ENCODE measurements around the gene DENND1A. TPM values are rescaled to one million over a fixed set of nuclear protein-coding genes. Genes with fewer than 3 reads are reported as not detected.

Gene DENND1A
- total and polyA plus RNA-seq, 2 of the 13 experiments (the other 11 are each of a cell fraction or from before 2014, with no cell fraction given): 14.8 to 30.1 TPM

- 96% methylated on average over 2 of the region's 2 CpGs for WGBS (ENCODE audit: low lambda C conversion rate)
- ATAC-seq: no peak
- Histone ChIP-seq H3K36me3 (replicated peaks in 1 of 2; ENCODE audit: control insufficient read depth in 1 of 2, insufficient read depth in 2 of 2, low read length in 2 of 2) (no peaks in the 10 kb centered on the region), H3K79me2 (ENCODE audit: insufficient read depth, low read length) (peaks cover 8% of the 10 kb centered on the region), H3K4me1 (ENCODE audit: insufficient read depth, low read length) (peaks cover 45% of the 10 kb centered on the region), H2AFZ (ENCODE audit: low read length) (no peak overlapping the region), H4K20me1 (ENCODE audit: insufficient read depth, low read length) (peaks cover 14% of the 10 kb centered on the region), H3K27me3 (ENCODE audit: control insufficient read depth in 1 of 2, insufficient read depth in 2 of 2, low read length in 2 of 2) (no peaks in the 10 kb centered on the region), H3K27ac (ENCODE audit: extremely low read length, insufficient read depth, low read length) (no peak overlapping the region), H3K4me3 (replicated peaks in 1 of 3; ENCODE audit: insufficient read depth in 1 of 3, low read depth in 2 of 3, low read length in 3 of 3) (no peak overlapping the region), H3K9ac (ENCODE audit: insufficient read depth, low read depth, low read length) (no peak overlapping the region), H3K4me2 (ENCODE audit: low read depth, low read length) (no peak overlapping the region), H3K9me3 (ENCODE audit: low read length) (no peaks in the 10 kb centered on the region)
- no peak for DNase-seq (ENCODE audit: low spot score)
- POLR2A ChIA-PET: no interaction called here
- BruUV-seq (replicated peaks): no TSS peak
- in situ Hi-C loops (cut with HindIII; ENCODE audit: extremely low pct_ligation_motif_present, low pct_unique_long_range_greater_than_20kb) (no loop called here), intact Hi-C loops (cut with micrococcal nuclease; ENCODE audit: unreplicated experiment) (no loop called here)
- TF ChIP-seq TP53 (CRISPR knock-in tag; conservative IDR thresholded peaks at IDR 0.05) (no peak), TBL1XR1 (IDR thresholded peaks at IDR 0.05; ENCODE audit: borderline replicate concordance, low read length, partially characterized antibody) (no peak), SNRNP70 (IDR thresholded peaks at IDR 0.05; ENCODE audit: low read depth, low read length) (no peak), BCL3 (CRISPR knock-in tag; IDR thresholded peaks at IDR 0.05) (no peak), TFAP4 (IDR thresholded peaks at IDR 0.05; ENCODE audit: borderline replicate concordance, low read depth) (no peak), HNF1A (IDR thresholded peaks at IDR 0.05; ENCODE audit: low read depth) (no peak), HNF1A (CRISPR knock-in tag; IDR thresholded peaks at IDR 0.05; ENCODE audit: borderline replicate concordance) (no peak), MED1 (CRISPR knock-in tag; IDR thresholded peaks at IDR 0.05) (no peak), ZNF776 (CRISPR knock-in tag; IDR thresholded peaks at IDR 0.05) (no peak), ZNF263 (CRISPR knock-in tag; IDR thresholded peaks at IDR 0.05) (no peak)
- no peak for FAIRE-seq
- CTCF ChIA-PET (ENCODE audit: low intra/inter-chr PET ratio, low total read pairs): no interaction called here
These were observed 63.4 kb downstream of the DENND1A start for GRCh38 chr9:123866497-123866896.
